Activated T-cell treated with anti-CD3 and anti-CD28 coated beads, Interleukin-2, amount 50 U/mL, for 24 hours (primary cell): ENCODE measurements around the gene IFNA10.

Experiments used
- DNase-seq: peaks from one replicate; pipeline ENCODE4 v3.0.0-alpha.2; 2020
- H3K27ac Mint-ChIP-seq: 2 replicates; pipeline ENCODE4 v1.8.0; 2020; ENCODE audit warnings: mild to moderate bottlenecking, mixed read lengths
- H3K27me3 Mint-ChIP-seq: 2 replicates; pipeline ENCODE4 v1.8.0; 2020; ENCODE audit warnings: mixed read lengths
- H3K36me3 Mint-ChIP-seq: 2 replicates; pipeline ENCODE4 v1.8.0; 2020; ENCODE audit warnings: low read depth, mixed read lengths
- H3K4me1 Mint-ChIP-seq: 2 replicates; pipeline ENCODE4 v1.8.0; 2020; ENCODE audit warnings: low read depth, mixed read lengths
- H3K4me3 Mint-ChIP-seq: 2 replicates; pipeline ENCODE4 v1.8.0; 2020; ENCODE audit warnings: mild to moderate bottlenecking, moderate library complexity, mixed read lengths
- H3K9me3 Mint-ChIP-seq: 2 replicates; pipeline ENCODE4 v1.8.0; 2020; ENCODE audit warnings: mixed read lengths

The IFNA10 gene

GRCh38 chr9:21160178-21160577 is 46.8 kb downstream of the IFNA10 start:
- Mint-ChIP-seq H3K27me3 (no peaks in the 10 kb centered on the region), H3K4me1 (peaks cover 32% of the 10 kb centered on the region), H3K36me3 (no peaks in the 10 kb centered on the region), H3K27ac (no peak overlapping the region), H3K4me3 (no peak overlapping the region), H3K9me3 (no peaks in the 10 kb centered on the region)
- DNase-seq = no peak
